Measurements from ENCODE around the gene CD300C.

CD300C gene

GRCh38 chr17:74497471-74497870 lies 48.4 kb downstream of the CD300C start:
- Histone ChIP-seq H3K4me3 (no peak overlapping the region), H3K9me3 (ENCODE audit: low read depth, low read length) (no peaks in the 10 kb centered on the region), H3K36me3 (ENCODE audit: insufficient read depth, low read length) (no peaks in the 10 kb centered on the region), H3K27ac (no peak overlapping the region), H3K9ac (ENCODE audit: insufficient read length) (no peak overlapping the region)
- no peak for DNase-seq (ENCODE audit: low read depth, low spot score)
- TF ChIP-seq FOXP2 (optimal IDR thresholded peaks at IDR 0.05; ENCODE audit: control extremely low read depth, extremely low read length, insufficient read depth) (no peak), EZH2 (IDR thresholded peaks at IDR 0.05) (no peak), POLR2AphosphoS5 (IDR thresholded peaks at IDR 0.05; ENCODE audit: borderline replicate concordance, low read depth, low read length) (no peak)

- Histone ChIP-seq H3K27ac (no peak overlapping the region), H3K9ac (ENCODE audit: insufficient read length) (no peak overlapping the region), H3K36me3 (ENCODE audit: insufficient read depth, low read length) (no peaks in the 10 kb centered on the region), H3K4me3 (no peak overlapping the region), H3K9me3 (ENCODE audit: low read depth, low read length) (no peaks in the 10 kb centered on the region)
- TF ChIP-seq POLR2AphosphoS5 (IDR thresholded peaks at IDR 0.05; ENCODE audit: borderline replicate concordance, low read depth, low read length) = no peak
- TF ChIP-seq FOXP2 (optimal IDR thresholded peaks at IDR 0.05; ENCODE audit: control extremely low read depth, extremely low read length, insufficient read depth) = no peak
- no peak for TF ChIP-seq EZH2 (IDR thresholded peaks at IDR 0.05)
- peak; percentile 2 for DNase-seq (ENCODE audit: low read depth, low spot score)
These were observed 52.5 kb downstream of the CD300C start for GRCh38 chr17:74493331-74493833.

- Histone ChIP-seq H3K36me3 (ENCODE audit: insufficient read depth, low read length) (no peaks in the 10 kb centered on the region), H3K27ac (no peak overlapping the region), H3K4me3 (no peak overlapping the region), H3K9me3 (ENCODE audit: low read depth, low read length) (no peaks in the 10 kb centered on the region), H3K9ac (ENCODE audit: insufficient read length) (no peak overlapping the region)
- no peak for DNase-seq (ENCODE audit: low read depth, low spot score)
- TF ChIP-seq POLR2AphosphoS5 (IDR thresholded peaks at IDR 0.05; ENCODE audit: borderline replicate concordance, low read depth, low read length) (no peak), FOXP2 (optimal IDR thresholded peaks at IDR 0.05; ENCODE audit: control extremely low read depth, extremely low read length, insufficient read depth) (no peak), EZH2 (IDR thresholded peaks at IDR 0.05) (no peak)
These were observed 54.3 kb downstream of the CD300C start for GRCh38 chr17:74491626-74492025.
